ENCODE data around the gene TWNK. TPM values are rescaled to one million over a fixed set of nuclear protein-coding genes. Genes with fewer than 3 reads are reported as not detected.

The TWNK gene
- total RNA-seq, 1 experiment from 2014 or later, result 38.7 TPM

GRCh38 chr10:100948916-100949315 is 38.4 kb upstream of the TWNK start:
- Histone ChIP-seq H3K4ac (ENCODE audit: low read depth, low read length) (no peak overlapping the region), H3K4me1 (ENCODE audit: insufficient read depth, low read length) (no peaks in the 10 kb centered on the region), H3K9ac (ENCODE audit: extremely low read depth, insufficient read length, low read length) (no peak overlapping the region), H2BK20ac (ENCODE audit: low read depth, low read length, poor library complexity, severe bottlenecking) (no peak overlapping the region), H3T11ph (ENCODE audit: low read length) (no peak overlapping the region), H3K4me2 (ENCODE audit: insufficient read depth, insufficient read length, low read length) (no peak overlapping the region), H2BK120ac (ENCODE audit: low read depth, low read length, poor library complexity, severe bottlenecking) (no peak overlapping the region), H3K56ac (ENCODE audit: insufficient read length, low read depth, low read length) (no peak overlapping the region), H2BK15ac (ENCODE audit: low read depth, low read length) (no peak overlapping the region), H2BK5ac (ENCODE audit: insufficient read length, low read length) (no peak overlapping the region), H3K18ac (ENCODE audit: insufficient read length, low read depth, low read length) (no peak overlapping the region), H4K91ac (ENCODE audit: insufficient read length, low read depth, low read length) (no peak overlapping the region), H3K9me3 (ENCODE audit: control insufficient read depth, low read depth, low read length) (no peaks in the 10 kb centered on the region), H3K79me1 (ENCODE audit: insufficient read depth, low read depth, low read length, poor library complexity, severe bottlenecking) (no peaks in the 10 kb centered on the region), H2AK5ac (ENCODE audit: insufficient read length, low read length) (no peak overlapping the region), H3K23ac (ENCODE audit: insufficient read length, low read depth, low read length) (no peak overlapping the region), H3K23me2 (ENCODE audit: insufficient read length, low read depth, low read length, poor library complexity, severe bottlenecking) (no peaks in the 10 kb centered on the region), H3K27me3 (ENCODE audit: insufficient read depth, low read length) (no peaks in the 10 kb centered on the region), H3K79me2 (ENCODE audit: insufficient read depth, low read length) (no peaks in the 10 kb centered on the region), H3K27ac (ENCODE audit: insufficient read length, low read depth, low read length) (no peak overlapping the region), H4K8ac (replicated peaks; ENCODE audit: insufficient read length, low read depth, low read length) (no peak overlapping the region), H3K14ac (ENCODE audit: insufficient read depth, low read length) (no peak overlapping the region), H2BK12ac (ENCODE audit: insufficient read length, low read depth, low read length) (no peak overlapping the region), H2AFZ (ENCODE audit: low read length) (no peak overlapping the region), H4K5ac (ENCODE audit: insufficient read length, low read depth, low read length) (no peak overlapping the region), H4K20me1 (ENCODE audit: control insufficient read depth, insufficient read depth, insufficient read length) (no peaks in the 10 kb centered on the region)
- peak overlapping the region in 1 of 3 experiments; percentile 68; a peak in 2 of 7 replicates for H3K27ac Mint-ChIP-seq
- no peak for DNase-seq
- no peak for TF ChIP-seq CTCF (conservative IDR thresholded peaks at IDR 0.05)
- WGBS (ENCODE audit: extremely low coverage, insufficient read length, low lambda C conversion rate), result no CpG with 5 or more reads among the region's 3 CpGs
- no peaks in the 10 kb centered on the region for H3K27me3 Mint-ChIP-seq (ENCODE audit: low read depth)
- no peak overlapping the region for H3K4me3 Mint-ChIP-seq
- no peaks in the 10 kb centered on the region for H3K4me1 Mint-ChIP-seq
- H3K9me3 Mint-ChIP-seq, result no peaks in the 10 kb centered on the region
- peaks cover 13 to 65% (median 30%) of the 10 kb centered on the region in 3 experiments; a peak in 6 of 7 replicates for H3K36me3 Mint-ChIP-seq (ENCODE audit: insufficient read depth in 1 of 3, low read depth in 3 of 3)
